ENCODE results near the gene YPEL4.

Gene YPEL4

DNA sequence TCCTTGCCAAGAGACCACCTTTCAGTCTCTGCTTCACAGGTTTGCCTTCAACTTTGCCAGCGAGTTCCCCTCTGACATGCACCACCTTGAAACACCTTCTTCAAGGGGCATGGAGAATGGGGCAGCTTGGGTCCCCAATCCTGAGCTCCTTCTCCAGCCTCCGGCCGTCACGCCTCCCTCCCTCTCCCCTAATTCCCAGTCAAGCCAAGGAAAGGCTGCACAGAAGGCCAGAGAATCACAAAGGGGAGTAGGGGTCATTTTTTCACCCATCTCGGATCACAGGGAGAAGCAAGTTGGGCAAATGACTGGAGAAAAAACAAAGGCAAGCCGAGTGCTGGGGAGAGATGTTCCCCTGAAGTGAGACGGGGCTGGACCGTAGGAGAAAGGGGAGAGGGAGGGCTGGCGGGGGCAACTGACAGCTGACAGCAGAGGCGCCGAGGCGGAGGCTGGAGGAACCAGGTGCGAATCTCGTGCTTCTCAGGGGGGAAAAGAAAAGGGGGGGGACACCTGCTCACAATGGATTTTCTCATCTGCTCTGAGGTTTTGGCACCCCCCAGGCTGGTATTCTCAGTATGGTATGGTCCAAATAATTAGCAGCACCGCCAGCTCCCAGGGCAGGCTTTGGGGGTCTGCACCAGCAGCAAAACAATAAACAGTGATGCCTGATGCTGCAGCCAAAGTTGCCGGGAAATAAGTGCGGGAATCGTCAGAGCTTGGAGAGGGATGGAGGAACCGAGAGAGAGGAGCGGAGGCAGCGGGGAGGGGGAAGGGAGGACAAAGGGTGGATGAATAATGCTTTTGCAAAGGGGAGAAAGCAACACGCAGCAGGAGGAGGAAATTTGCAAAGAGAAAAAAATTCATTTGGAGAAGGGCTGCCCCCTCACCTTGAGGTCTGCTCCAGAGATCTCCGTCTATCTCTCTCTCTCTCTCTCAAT is 644 bp downstream of the YPEL4 start:
- DNase-seq, result no peak

- DNase-seq, result no peak
Observed at GRCh38 chr11:57647960-57648800, 1.5 kb downstream of the YPEL4 start.

- DNase-seq, result no peak
Observed at GRCh38 chr11:57647372-57647771, 2.3 kb downstream of the YPEL4 start.

DNA sequence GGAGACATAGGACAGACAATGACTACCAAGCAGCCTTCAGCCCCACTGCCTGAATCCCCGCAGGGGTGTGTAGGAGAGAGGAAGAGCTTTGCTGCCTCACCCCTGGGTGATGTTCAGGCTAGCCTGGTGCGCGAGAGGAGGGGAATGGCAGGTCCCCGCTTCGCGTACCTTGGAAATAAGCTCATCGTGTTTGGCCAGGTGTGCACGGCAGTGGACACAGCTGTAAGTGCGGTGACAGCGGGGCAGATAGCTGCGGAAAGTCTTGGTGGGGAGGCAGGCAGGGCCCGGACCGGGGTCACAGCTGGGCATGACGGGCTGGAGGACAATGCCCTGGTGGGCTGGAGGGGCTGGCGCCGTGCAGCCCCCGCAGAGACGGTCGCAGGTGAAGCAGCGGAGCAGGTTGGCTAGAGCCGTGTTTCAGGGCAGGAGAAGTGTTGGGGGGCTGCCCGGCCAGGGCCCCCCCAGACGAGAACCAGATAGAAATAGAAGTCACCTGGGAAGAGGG is 2.9 kb downstream of the YPEL4 start:
- no peak for DNase-seq

- no peak for DNase-seq
Observed at GRCh38 chr11:57646194-57646798, 3.4 kb downstream of the YPEL4 start.

DNA sequence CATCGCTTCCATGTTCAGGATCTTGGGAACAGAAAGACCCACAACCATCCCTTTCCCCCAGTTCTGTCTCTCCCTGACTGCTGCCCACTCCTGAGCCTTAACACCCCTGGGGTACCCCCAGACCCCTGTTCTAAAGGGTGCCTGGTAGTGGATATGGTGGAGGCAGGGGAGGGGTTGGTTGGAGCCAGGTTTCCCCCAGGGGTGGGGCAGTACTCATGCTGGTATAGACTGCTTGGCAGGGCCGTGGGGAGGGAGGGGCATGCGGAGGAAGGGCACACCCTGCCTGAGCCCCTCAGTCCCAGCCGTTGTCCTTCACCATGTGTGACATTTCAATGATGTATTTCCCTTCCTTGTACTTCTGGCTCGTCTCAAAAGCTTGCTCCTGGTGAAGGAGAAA is 4.0 kb downstream of the YPEL4 start:
- DNase-seq, result no peak

DNA sequence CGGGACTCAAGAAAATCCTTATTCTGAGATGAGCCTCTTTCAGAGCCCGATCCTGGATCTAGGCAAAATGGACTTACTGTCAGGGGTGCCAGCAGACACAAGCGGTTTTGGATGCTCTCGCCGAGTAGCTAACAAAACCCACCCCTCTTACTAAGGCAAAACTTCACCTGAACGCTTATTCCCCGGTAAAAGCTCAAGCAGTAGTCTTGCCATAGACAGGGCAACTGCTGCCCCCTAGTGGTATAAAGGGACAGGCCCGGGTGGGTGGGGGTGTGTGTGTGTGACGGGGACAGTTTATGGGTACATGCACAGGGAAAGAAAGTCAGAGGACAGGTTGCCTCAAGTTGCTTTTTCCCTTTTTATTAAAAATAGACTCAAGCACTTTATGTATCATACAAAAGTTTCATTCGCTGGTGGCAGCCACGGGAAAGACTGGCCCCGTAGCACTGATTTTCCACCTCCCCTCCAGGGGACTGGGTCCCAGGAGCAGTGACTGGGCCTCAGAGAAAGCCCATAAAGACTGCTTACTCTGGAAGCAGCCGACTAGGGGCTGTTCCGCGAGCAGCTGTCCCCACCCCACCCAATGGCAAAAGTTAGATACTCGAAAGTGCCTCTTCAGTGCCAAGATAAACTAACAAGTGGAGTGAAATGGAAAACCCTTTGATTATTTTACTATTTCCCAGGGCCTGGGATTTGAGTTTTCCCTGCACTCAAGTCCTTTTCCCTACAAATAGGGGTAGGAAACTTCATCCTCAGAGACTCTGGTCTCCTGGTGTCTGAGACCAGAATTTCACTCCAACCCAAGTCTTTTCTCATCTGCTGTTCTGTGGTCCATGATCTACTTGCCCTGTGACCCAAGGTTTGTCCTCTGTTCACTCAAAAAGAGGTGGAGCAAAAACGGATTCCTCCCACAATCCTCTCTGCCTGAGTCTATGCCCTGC is 4.7 kb downstream of the YPEL4 start:
- DNase-seq, result peak; percentile 90

- no peak for DNase-seq
Observed at GRCh38 chr11:57643802-57644201, 5.9 kb downstream of the YPEL4 start.

DNA sequence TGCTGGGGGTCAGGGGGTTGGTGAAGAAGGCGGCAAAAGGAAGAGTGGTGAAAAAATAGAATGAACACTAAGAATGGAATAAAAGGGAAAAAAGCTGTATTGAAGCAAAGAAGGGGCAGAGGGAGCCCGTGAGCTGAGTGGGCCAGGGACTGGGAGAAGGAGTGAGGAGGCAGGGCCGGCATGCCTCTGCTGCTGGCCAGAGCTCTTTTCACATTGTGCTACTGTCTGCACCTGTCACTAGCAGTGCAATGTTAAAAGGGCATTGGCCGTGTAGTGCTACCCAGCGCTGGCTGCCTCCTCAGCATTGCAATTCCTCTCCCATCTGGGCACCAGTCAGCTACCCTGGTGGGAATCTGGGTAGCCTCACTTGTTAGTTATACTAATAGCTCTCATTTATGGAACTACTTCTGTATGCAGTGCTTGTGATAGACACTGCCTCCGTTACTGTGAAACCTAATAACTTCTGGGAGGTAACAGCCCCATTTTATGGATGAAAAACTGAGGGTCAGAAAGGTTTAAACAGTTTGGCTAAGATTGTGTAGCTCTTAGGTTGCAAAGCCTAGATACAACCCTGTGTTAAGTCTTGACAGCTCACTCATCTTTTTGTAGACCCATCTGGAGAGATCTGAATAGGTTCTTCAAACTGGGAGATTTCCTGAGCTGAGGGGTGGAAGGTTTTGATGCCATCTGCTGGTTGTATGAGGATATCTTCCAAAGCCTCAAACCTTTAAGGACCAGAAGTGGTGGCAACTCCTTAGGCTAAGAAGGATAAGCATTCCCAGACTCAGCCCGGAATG is 8.5 kb downstream of the YPEL4 start:
- DNase-seq, result peak; percentile 59

GRCh38 chr11:57640068-57640800 is 9.5 kb downstream of the YPEL4 start:
- no peak for DNase-seq

- DNase-seq, result no peak
Observed at GRCh38 chr11:57639321-57640067, 10.2 kb downstream of the YPEL4 start.

- DNase-seq, result no peak
Observed at GRCh38 chr11:57638811-57639320, 10.8 kb downstream of the YPEL4 start.

DNA sequence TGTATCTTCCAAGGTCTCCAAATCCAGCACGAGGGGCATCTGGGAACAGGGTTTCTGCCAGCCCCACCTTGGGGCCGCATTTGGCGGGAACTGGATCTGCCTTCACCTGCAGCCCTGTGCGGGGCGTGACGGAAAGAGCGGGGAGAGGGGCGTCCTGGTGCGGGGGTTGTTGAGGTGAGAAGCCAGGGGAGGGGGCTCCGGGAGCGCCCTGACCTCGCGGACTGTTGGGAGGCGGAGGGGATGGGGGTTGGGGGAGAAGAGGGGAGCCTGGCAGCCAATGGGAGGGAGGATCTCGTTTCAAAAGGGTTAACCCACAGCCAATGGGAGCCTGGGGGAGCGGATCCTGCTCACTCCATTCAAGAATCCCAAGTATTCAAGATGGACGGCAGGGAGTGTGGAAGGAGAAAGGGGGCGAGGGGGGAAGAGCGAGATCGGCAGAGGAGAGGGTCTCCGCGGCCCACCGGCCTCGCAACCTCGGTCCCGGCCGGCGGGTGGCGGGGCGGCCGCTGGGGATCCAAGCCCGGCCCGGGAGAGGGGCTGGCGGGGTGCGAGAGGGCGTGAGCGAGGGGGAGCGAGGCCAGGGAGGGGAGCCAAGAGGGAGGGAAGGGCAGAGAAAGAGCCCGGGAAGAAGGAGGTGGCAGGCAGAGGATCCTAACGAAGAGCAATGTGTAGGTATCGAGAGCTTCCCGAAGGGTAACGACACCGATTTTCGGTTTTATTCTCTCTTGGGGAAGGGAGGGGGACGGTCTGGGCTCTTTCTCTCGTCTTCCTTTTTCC is 11.5 kb downstream of the YPEL4 start:
- no peak for DNase-seq

GRCh38 chr11:57637626-57638004 is 12.1 kb downstream of the YPEL4 start:
- no peak for DNase-seq

GRCh38 chr11:57635246-57635645 is 14.5 kb downstream of the YPEL4 start:
- DNase-seq, result no peak

- no peak for DNase-seq
Observed at GRCh38 chr11:57634311-57634710, 15.4 kb downstream of the YPEL4 start.

GRCh38 chr11:57633394-57634070 is 16.2 kb downstream of the YPEL4 start:
- no peak for DNase-seq

DNA sequence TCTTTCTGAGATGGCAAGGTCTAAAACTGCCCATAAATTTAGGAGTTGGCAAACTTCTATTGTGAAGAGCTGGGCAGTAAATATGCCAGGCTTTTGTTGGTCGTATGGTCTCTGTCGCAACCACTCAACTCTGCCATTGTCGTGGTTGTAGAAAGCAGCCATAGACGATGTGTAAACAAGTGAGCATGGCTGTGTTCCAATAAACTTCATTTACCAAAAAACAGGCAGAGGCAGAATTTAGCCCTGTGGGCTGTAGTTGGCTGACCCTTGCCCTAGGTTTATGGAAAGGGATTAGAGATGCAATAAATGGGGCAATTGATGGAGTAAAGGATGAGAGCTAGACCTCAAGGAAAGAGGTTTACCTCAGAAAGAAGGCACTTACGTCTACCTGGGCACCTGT is 17.6 kb downstream of the YPEL4 start:
- DNase-seq, result no peak
